ENCODE data around the gene THADA. TPM values are rescaled to one million over a fixed set of nuclear protein-coding genes. Genes with fewer than 3 reads are reported as not detected.
"Not testable (repeated sequence)": the region's sequence is repeated elsewhere in the genome, so short reads cannot be mapped to it uniquely, and the experiment has no call there.

The THADA gene
- total RNA-seq, 1 donor from 2014 or later: 19.4 TPM

DNA sequence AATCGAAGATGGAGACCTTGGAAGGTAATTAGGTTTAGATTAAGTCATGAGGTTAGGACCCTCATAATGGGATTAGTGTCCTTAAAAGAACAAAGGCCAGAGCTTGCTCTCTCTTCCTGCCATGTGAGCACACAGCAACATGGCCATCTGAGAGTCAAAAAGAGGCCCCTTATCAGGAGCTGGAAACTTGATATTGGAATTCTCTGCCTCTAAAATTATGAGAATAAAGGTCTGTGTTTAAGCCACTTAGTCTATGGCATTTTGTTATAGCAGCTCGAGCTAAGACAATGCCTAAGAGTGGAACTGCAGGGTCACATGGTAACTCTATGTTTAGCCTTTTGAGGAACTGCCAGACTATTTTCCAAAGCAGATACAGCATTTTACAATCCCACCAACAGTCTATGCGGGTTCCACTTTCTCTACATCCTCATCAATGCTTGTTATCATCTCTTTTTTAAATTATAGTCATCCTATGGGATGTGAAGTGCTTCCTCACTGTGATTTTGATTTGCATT is 42.4 kb downstream of the THADA start:
- Mint-ChIP-seq H3K9me3 (ENCODE audit: unreplicated experiment) (peaks cover 5% of the 10 kb centered on the region), H3K4me1 (ENCODE audit: unreplicated experiment) (no peaks in the 10 kb centered on the region), H3K27me3 (ENCODE audit: unreplicated experiment) (no peaks in the 10 kb centered on the region), H3K27ac (ENCODE audit: unreplicated experiment) (no peak overlapping the region), H3K36me3 (ENCODE audit: low read depth, unreplicated experiment) (peaks cover 17% of the 10 kb centered on the region), H3K4me3 (ENCODE audit: unreplicated experiment) (no peak overlapping the region)
- TF ChIP-seq CTCF (IDR thresholded peaks at IDR 0.05; ENCODE audit: unreplicated experiment): no peak
- no peak for DNase-seq (ENCODE audit: low spot score)

- no peaks in the 10 kb centered on the region for H3K27me3 Mint-ChIP-seq (ENCODE audit: unreplicated experiment)
- H3K36me3 Mint-ChIP-seq (ENCODE audit: low read depth, unreplicated experiment): peaks cover 22% of the 10 kb centered on the region
- no peak for TF ChIP-seq CTCF (IDR thresholded peaks at IDR 0.05; ENCODE audit: unreplicated experiment)
These were observed 43.8 kb downstream of the THADA start for GRCh38 chr2:43551990-43552389.

DNA sequence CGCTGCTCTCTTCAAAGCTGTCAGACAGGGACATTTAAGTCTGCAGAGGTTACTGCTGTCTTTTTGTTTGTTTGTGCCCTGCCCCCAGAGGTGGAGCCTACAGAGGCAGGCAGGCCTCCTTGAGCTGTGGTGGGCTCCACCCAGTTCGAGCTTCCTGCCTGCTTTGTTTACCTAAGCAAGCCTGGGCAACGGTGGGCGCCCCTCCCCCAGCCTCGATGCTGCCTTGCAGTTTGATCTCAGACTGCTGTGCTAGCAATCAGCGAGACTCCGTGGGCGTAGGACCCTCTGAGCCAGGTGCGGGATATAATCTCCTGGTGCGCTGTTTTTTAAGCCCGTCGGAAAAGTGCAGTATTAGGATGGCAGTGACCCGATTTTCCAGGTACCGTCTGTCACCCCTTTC is 47.5 kb downstream of the THADA start:
- H3K4me1 Mint-ChIP-seq (ENCODE audit: unreplicated experiment); DNase-seq (ENCODE audit: low spot score); H3K27ac Mint-ChIP-seq (ENCODE audit: unreplicated experiment); H3K27me3 Mint-ChIP-seq (ENCODE audit: unreplicated experiment); H3K4me3 Mint-ChIP-seq (ENCODE audit: unreplicated experiment); H3K9me3 Mint-ChIP-seq (ENCODE audit: unreplicated experiment): not testable (repeated sequence)
- H3K36me3 Mint-ChIP-seq (ENCODE audit: low read depth, unreplicated experiment): peaks cover 22% of the 10 kb centered on the region

More at GRCh38 chr2:43551990-43552389, 43.8 kb downstream of the THADA start:
- Mint-ChIP-seq H3K4me1 (ENCODE audit: unreplicated experiment) (no peaks in the 10 kb centered on the region), H3K4me3 (ENCODE audit: unreplicated experiment) (no peak overlapping the region), H3K9me3 (ENCODE audit: unreplicated experiment) (peaks cover 5% of the 10 kb centered on the region), H3K27ac (ENCODE audit: unreplicated experiment) (no peak overlapping the region)
- no peak for DNase-seq (ENCODE audit: low spot score)

DNA sequence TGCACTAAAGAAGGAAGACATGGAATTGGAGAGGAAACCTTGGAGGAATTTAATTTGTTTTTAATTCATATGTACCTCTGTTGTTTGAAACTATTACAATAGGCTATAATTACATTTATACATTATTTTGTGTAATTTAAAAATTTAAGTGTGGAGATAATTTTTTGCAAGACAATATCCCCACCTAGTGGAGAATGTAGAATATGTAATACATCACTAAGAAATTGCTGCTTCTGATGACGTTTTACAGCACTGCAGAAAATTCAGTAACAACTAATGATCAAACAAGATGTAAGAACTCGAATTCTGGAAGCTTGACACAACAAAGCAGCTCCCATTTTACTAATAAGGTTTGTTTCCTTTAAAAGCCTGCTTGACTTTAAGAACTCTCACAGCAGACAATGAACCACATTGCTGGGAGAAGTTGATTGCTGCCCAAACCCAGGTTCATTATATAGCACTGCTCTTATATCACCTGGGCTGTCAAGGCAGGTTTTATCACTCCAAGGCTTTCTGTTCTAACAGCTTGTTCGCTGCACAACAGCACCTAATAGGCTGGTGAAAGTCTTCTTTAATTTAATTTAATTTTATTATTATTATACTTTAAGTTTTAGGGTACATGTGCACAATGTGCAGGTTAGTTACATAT is 53.4 kb downstream of the THADA start:
- no peaks in the 10 kb centered on the region for H3K27me3 Mint-ChIP-seq (ENCODE audit: unreplicated experiment)
- TF ChIP-seq CTCF (IDR thresholded peaks at IDR 0.05; ENCODE audit: unreplicated experiment): peak; percentile 82
- no peak for DNase-seq (ENCODE audit: low spot score)
- no peaks in the 10 kb centered on the region for H3K4me1 Mint-ChIP-seq (ENCODE audit: unreplicated experiment)
- H3K9me3 Mint-ChIP-seq (ENCODE audit: unreplicated experiment): no peaks in the 10 kb centered on the region
- no peak overlapping the region for H3K27ac Mint-ChIP-seq (ENCODE audit: unreplicated experiment)
- no peak overlapping the region for H3K4me3 Mint-ChIP-seq (ENCODE audit: unreplicated experiment)
- peaks cover 1% of the 10 kb centered on the region for H3K36me3 Mint-ChIP-seq (ENCODE audit: low read depth, unreplicated experiment)

DNA sequence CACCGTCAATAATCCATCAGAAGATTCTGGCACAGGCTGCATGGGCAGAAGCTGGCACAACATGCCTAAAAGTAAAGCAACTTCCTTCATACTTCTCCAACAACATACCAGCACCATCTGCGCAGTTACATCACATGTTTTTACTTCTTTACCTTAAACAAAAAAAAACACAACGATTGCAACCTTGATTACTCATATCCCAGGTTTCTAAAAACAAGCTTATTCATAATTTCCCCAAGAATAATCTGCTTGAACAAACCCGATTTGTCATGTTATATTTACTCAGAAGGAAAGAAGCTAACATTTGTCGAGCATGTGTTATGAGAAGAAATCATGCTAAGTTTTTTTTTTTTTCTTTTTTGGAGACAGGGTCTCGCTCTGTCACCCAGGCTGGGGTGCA is 54.7 kb downstream of the THADA start:
- H3K4me1 Mint-ChIP-seq (ENCODE audit: unreplicated experiment): no peaks in the 10 kb centered on the region
- no peak for DNase-seq (ENCODE audit: low spot score)
- H3K27me3 Mint-ChIP-seq (ENCODE audit: unreplicated experiment): no peaks in the 10 kb centered on the region
- no peak overlapping the region for H3K4me3 Mint-ChIP-seq (ENCODE audit: unreplicated experiment)
- no peaks in the 10 kb centered on the region for H3K9me3 Mint-ChIP-seq (ENCODE audit: unreplicated experiment)
- no peak overlapping the region for H3K27ac Mint-ChIP-seq (ENCODE audit: unreplicated experiment)
- H3K36me3 Mint-ChIP-seq (ENCODE audit: low read depth, unreplicated experiment): no peaks in the 10 kb centered on the region
- no peak for TF ChIP-seq CTCF (IDR thresholded peaks at IDR 0.05; ENCODE audit: unreplicated experiment)
